ENCODE data around the gene RTN4.
A peak's percentile ranks its signal among the peaks of the same experiment; 100 is the strongest.
"Not testable (repeated sequence)": the region's sequence is repeated elsewhere in the genome, so short reads cannot be mapped to it uniquely, and the experiment has no call there.

The RTN4 gene

DNA sequence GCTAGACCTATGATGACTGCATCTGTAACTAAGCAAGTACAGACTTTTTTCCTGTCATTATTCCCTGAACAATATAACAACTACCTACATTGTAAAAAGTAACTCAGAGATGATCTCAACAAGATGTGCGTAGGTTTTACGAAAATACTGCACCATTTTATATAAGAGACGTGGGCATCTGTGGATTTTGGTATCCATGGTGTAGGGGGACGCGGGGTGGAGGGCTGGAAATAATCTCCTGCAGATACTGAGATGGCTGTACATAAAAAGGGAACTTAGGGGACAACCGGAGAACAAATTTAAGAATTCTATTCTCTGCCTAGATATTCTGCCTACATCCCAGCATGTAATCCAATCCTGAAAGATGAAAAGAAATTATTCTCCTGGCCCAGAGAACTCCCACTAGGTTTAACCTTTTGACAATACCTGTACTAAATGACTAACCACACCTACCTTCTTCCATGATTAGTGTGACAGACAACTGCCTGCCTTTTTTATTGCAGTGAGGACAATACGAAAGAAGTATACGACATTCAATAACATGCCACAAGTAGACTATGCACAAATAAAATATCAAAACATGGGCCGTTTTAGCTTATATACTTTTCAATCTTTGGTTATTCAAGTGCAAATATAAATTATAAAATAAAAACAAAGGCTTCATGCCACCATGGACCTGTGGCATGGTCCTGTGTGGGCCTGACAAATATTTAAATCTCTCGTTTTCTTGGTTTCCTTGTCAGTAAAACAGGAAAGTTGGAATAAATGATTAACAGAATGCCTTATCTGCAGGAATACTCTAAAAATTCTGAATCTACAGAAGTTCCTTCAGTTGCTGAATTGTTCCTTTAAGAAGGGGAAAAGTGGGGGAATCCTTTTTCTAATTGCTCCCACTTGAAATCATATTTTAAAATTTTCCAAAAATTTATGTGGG, 46.3 kb downstream of the RTN4 start:
- FAIRE-seq: no peak

DNA sequence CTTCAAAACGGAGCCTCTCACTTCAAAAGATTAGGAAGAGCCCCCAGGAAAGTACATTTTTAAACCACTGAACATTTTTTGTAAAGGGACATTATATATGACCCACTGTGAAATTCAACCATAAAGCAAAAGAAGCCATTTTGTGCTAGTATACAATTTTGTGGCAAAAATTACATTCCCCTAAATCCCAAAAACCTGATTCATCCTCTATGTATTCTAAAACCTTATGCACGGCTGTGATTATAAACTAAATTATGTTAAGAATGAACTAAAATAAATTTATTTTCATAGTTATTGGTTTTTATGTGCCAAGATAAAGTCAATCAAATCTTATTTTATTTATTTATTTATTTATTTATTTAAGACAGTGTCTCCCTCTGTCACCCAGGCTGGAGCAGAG, 48.5 kb downstream of the RTN4 start:
- no peak for FAIRE-seq

DNA sequence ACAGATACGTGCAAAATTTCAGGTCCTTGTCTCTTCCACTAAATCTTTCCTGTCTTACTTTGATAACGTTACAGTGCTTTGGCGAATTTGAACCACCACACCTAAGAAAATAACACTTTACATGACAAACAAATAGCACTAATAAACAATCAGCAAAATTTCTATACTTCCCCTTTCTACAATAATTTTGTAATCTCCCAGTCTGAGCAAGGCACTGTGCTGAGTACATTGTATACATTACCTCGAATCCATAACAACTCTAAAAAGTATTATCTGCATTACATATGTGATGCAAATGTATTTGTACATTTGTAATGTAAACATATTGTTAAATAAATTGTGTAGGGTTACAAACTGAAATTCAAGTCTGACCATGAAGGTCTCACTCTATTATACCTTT, 49.9 kb downstream of the RTN4 start:
- no peak for FAIRE-seq

DNA sequence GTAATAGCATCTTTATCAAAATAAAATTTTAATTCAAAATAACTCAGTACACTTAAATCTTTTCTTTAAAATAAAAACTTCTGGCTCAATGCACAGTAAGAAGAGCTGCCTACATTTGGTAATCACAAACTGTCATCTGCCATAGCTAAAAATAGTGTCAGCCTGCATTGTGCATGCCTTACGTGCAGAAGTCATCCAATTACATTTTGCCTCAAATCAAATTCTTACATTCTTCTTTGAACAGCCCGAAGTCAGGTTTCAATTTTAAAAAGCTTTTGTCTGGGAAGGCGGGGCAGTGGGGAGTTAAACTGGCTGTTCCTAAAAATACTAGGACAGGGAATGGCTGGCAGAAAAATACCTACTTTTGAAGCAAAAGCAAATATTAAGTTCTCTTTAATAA, 51.1 kb downstream of the RTN4 start:
- no peak for FAIRE-seq

DNA sequence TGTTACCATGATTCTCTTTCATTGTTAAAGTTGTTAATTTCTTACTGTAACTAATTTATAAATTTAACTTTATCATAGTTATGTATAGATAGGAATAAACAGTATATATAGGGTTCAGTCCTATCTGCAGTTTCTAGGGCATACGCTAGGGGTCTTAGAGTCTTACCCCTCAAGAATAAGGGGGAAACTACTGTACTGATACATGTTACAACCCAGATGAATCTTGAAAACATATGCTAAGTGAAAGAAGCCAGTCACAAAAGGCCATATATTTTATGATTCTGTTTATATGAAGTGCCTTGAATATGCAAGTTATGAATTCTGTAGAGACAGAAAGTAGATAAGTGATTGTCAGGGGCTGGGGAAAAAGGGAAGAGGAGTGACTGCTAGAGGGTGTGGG, 52.4 kb downstream of the RTN4 start:
- FAIRE-seq: no peak

DNA sequence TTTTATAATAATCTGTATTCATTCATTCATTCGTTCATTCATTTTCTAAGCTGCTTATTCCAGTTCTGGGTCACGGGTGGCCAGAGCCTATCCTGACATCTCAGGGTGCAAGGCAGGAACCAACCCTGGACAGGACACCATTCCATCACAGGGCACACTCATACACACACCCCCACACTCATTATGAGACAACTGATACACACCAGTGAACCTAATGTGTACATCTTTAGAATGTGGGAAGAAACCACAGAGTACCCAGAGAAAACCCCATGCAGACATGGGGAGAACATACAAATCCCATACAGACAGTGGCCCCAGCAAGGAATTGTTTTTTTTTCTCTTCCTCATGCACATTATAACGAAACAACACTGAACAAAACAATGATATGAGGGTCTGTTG, 54.7 kb downstream of the RTN4 start:
- FAIRE-seq: no peak

DNA sequence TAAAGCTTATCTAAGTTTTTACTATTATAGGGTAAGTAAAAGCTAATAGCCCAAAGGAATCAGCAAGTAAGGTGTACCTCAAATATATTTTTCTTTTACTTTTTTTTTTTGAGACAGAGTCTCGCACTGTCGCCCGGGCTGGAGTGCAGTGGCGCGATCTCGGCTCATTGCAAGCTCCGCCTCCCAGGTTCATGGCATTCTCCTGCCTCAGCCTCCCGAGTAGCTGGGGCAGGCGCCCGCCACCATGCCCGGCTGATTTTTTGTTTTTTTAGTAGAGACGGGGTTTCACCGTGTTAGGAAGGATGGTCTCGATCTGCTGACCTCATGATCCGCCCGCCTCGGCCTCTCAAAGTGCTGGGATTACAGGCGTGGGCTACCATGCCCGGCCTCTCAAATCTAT, 59.6 kb downstream of the RTN4 start:
- FAIRE-seq: not testable (repeated sequence)

DNA sequence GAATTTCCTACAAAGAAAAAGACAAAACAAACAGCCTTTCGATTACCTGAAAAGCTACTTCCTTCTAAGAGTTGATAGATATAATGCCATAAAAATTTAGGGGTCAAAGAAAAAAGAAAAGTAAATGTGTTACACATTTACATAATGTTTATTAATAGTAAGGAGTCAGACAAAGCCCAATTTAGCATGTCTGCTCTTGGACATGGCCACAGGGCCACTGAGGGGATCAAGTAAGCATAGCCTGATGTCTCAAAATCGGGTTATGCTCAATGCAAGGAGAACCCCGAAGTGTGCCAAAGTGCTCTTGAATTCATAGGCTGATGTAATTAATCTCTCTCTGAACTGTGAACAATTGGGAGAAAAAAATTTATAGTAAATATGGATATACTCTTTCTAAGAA, 61.6 kb downstream of the RTN4 start:
- no peak for FAIRE-seq

DNA sequence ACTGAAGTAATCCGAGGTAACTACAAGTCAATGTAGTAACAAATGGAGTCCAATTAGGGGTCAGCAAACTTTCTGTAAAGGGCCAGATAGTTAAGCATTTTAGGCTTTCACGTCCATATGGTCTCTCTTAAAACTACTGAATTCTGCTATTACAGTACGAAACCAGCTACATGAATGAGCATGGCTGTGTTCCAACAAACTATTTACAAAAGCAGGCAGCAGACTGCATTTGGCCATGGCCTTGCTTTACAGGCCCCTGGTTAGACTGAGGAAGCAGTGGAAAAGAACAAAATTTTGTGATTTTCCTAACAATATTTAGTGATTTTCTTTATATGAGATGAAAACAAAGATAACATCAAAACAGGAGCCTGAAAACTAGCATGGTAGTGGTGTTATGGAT, 64.0 kb downstream of the RTN4 start:
- peak; percentile 9 for FAIRE-seq

DNA sequence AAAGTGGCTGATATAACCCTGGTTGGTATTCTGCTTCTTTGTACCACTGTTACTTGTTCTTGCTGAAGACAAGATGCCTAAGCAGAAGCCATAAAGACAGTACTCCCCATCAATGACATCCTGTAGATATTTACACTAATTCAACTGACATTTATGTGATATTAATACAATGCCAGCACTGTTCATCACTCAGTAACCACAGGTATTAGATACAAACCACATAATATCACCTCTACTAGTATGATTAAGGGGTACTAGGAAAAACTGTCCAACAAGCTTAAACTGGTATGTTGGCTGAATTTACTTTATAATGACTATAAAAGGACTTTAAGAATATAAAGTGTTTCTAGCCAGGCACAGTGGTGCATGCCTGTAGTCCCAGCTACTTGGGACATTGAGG, 65.8 kb downstream of the RTN4 start:
- FAIRE-seq: no peak

DNA sequence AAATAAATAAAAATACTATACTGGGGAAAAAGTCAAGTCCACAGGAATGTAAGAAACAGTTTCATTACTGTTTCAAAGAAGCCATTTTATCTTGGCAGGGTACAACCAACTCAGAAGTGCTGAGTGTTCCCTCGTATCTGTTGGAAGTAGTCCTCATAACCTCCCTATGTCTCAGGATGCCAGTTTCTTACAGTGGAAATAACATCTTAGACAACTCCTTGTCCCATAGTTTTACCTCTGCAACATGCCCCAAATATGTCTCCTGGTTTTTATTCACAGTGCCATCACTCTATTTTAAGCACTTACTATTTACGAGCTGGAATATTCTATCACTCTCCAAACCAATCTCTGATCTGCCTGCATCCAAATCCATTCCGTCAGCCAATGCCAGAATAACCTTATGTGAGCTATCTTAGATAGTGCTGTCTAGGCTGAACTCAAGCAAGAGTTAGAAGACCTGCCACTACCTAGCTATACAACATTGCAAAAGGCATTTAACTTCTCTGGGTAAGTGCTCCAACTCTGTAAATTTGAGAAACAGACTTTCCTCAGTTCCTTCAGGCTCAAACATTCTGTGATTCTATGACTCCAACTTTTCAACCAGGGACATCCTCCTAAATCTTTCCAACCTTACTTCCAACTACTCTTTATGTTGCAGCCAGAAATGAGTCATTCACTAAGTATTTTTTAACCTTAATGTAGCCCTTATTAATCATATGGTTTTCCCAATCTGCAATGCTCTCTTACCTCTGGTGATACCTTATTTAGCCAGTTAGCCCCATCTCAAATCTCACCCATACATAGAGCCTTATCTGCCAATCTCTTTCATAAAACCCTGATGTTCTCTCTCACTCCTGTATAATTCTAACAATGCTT, 66.7 kb downstream of the RTN4 start:
- FAIRE-seq: no peak

DNA sequence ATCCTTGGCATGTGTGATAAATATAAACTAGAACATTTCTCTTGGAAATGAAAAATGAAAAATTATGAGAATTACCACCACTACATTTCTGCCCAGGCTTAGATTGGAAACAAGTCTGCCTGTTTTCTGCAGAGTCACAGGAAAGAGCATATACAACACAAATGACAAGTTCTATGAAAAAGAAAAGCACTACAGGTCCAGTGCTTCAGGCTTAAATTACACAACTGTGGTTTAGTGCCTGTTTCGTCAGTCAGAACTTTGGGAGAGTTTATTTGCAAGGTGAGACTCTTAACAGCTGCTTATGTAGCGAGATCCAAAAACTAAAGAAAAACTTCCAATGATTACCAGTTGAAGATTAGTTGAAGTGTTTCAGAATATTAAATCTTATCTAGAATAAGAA, 68.9 kb downstream of the RTN4 start:
- no peak for FAIRE-seq

DNA sequence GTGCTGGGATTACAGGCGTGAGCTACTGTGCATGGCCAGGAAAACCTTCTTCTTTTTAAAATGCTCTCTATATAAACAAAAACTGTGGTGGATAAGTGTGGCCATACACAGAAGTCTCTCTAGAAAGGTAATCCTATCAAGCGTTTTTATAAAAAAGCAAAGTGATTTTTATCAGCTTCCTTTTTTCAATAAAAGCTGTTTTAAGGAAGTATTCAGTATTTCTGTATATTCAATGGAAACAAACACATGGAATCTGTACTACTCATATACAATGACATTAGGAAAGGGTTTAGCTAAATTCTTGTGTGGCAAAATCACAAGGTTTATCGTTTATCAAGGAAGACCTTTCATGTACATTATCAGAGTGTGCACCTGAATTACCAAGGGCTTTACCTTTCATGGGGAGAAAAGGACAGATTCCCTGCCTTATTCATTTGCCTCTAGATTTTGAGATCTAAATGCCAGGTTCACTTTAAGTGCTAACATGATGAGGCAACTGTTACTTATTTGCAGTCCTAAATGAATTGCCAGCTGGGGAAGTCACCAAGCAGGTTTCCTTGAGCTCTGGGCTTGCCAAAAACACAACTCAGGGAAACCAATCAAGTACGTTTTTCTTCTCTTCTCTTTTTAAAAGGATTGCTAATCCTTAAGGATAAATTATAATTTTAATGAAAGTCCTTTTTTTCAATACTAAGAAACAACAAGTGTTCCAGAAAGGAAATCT, 70.8 kb downstream of the RTN4 start:
- peak; percentile 27 for FAIRE-seq

DNA sequence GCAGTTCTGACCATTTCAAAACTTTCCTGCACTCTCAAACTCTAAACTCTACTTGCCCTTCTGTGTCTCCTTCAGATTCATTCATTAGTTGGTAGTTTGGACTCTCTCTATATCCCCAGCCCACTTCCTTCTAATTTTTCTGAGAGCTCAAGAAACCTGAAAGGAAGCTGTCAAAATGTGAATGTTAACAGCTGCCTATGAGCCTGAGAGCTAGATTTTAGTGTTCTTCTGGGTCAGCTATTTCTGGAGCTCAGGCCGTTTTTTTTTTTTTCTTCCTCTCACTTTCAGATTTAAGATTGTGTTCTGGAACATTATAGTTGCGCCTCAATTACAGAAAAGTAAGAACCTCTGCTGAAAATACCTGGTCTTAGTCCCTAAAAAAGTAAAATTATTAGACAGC, 73.1 kb downstream of the RTN4 start:
- FAIRE-seq: no peak

DNA sequence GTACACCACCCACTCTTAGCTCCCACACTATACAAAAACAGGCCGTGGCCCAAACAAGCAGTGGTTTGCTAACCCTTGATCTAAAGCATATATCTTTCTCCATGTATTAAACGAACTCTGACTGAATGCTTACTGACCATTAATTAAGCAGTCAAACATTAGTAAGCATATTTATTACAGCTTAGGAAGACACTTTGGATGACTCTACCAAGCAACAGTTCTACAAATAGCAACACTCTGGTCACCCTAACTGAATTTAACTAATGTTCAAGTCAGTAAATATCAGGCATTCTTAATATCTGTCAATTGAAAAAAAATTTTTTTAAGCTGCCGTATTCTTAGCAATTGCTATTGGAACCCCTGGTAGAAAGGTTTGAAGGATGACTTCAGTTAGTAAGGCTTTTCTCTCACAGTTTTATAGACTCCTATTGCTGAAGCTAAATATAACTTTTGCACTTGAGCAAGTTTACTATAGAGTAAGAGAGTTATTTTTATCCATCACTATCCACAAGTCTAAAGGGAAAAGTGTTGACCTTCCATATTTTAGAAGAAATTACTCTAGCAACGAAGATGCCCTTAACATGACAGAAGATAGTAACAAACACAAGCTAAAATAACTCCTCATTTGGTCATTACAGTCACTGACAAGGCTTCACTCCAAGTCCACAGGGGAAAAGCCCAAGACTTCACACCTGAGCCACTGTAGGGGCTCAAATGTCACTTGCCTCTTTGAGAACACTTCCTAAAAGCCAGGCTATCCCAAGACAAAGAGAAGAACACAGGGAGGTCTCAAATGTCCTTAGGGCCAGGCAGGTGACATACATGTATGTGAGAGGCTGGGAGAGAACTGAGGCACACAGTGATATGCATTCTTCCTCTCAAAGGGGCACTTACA, 74.4 kb downstream of the RTN4 start:
- peak; percentile 43 for FAIRE-seq

DNA sequence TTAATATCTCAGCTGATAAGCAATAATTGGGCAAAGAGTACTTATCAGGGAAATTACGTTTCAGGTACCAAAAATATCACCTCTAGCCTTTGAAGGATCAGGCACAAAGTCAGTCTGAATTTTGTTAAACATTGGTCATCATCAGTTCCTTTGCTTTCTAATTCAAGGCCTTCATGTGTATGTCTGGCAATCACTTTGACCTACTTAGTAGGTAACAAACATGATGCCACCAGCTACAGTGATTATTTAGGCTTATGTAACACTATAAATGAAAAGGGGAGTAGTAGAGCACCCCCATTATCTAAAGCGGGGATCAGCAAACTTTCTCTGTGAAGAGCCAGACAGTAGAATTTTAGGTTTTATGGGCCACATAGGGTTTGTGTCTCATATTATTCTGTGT, 75.1 kb downstream of the RTN4 start:
- FAIRE-seq: no peak

DNA sequence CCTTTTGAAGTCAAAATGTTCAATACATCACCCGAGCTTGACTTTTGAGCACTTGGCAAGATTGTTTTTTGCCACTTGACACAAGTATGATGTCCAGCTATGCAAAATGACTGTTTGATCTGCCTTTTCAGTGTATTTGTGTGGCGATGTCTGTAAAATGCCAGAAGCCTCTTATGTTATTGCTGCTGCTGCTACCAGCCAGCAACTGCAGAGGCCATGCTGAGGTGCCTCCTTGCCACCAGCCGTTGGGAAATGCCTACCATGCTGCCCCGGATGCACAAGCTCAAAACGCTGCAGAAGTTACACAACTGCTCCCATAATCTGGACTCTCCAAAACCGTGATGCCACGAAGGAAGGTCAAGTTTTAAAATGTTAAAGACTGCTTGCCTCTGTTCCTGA, 80.3 kb downstream of the RTN4 start:
- no peak for FAIRE-seq

DNA sequence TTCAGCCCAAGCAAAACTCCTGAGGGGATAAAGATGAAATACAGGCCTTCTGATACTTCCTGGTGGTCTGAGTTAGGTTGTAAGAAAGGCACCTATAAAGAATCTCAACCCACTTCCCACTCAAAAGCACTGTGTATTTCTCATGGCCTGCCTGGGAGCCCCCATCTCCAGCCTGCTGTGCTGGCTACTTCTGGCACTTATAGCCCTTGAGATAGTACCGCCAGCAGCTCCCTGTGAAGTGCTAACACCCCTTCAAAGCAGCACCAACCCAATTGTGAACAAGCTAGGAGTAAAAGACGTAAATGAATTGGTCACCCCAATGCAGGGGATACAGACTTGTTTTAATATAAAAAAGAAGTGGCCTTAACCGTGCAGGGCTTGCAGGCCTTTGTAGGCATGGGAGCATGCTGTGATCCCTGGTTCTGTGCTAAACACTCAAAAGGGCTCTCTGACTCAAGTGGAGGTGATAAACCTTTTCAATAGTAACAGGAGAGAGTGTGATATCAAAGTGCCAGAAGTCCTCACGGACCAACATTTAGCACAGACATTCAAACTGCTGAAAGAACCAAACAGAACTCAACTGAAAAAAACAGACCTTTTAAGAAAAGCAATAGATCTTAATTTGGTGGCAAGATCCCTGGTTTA, 80.8 kb downstream of the RTN4 start:
- FAIRE-seq: no peak

DNA sequence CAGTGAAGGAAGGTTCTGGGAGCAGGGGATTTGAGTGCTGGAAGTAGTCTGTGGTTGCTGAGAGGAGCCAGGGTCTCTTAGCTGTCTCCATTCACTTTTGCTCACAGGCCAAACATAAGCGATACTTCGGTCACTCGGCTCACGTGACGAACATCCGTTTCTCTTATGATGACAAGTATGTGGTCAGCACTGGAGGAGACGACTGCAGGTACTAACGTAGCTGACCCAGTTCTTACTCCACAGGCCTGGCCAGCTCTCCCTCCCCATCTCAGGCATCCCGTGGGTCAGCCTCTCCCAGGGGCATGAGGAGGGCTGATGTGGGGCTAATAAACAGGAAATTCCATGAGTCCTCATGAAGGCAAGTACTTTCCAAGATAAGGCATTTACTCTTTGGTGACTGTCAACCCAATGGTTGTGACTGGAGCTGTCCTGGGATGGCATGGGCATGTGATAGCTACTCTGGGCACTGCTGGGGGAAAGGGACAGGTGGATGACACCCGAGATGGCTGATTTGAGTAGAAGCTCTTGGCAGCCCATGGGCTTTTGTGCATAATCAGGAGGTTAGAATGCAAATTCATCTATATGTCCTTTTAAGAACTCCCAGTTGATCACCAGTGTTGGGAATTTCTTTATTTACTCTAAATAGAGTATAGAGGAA, 81.6 kb downstream of the RTN4 start:
- no peak for FAIRE-seq

DNA sequence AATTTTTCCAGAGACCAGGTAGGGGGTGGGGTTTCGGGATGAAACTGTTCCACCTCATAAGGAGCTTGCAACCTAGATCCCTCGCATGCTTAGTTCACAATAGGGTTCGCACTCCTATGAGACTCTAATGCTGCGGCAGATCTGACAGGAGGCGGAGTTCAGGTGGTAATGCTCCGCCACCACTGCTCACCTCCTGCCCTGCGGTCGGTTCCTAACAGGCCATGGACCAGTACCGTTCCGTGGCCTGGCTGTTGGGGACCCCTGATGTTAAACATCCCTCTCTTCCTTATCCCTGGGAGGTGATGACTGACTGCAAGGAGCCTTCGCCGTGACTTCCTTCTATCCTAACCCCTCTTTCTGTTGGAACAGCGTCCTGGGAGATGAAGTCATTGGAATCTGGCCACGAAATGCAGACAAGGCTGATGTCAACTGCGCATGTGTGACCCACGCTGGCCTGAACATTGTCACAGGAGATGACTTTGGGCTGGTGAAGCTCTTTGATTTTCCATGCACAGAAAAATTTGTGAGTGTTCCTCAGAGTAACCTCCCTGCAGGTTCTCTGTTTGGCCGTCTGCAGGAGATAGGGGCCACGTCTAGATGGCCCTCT, 82.4 kb downstream of the RTN4 start:
- FAIRE-seq: no peak

DNA sequence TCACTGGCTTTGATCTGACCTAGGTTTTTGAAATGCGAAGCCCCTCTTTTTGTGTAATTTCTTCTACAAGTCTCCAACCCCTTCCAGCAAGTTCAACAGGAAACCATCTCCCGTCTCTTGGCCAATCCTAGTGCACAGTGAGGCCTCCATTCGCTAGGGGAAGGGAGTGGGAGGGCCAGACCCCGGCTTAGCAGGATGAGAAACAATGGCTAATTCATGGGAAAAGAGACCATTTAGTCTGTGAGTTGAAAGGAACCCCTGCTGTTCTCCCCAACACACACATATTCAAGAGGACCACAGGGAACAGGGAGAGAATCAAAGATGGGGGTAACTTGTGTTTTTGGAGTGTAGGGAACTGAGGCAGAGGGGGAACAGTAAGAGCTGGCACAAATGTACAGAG, 83.0 kb downstream of the RTN4 start:
- FAIRE-seq: no peak

Measured in islet of Langerhans (tissue), 1 donor.